HCT116 (cell line): ENCODE data around the gene ELAVL3. TPM values are rescaled to one million over a fixed set of nuclear protein-coding genes. Genes with fewer than 3 reads are reported as not detected.

Experiments
- ATAC-seq: fragments of 200-7000 bp; cut with Tn5 transposase; 2 replicates; pipeline ENCODE4 v1.9.1; 2020; ENCODE audit warnings: mild to moderate bottlenecking, moderate library complexity
- BruUV-seq: library from RNA; stranded (reverse); fragments of 400-500 nt; replicated peaks from 2 replicates; lab custom pipeline; 2021; lab: Mats Ljungman, UMichigan
- CTCF ChIA-PET: fragments of 300-600 bp; sonication (Branson Sonifier 250); formaldehyde crosslinking; loops from one replicate; lab custom pipeline; 2021; ENCODE audit warnings: antibody characterized with exemption; lab: Charles Lee
- POLR2A ChIA-PET: fragments of 300-600, 350-600 bp; sonication (Branson Sonifier 250); formaldehyde crosslinking; loops from one replicate; lab custom pipeline; 2021; ENCODE audit warnings: antibody characterized with exemption; lab: Charles Lee
- RAD21 ChIA-PET, 2 experiments: fragments of 300-600 bp; sonication (Branson Sonifier 250); formaldehyde crosslinking; loops; one replicate each; lab custom pipeline; 2023; ENCODE audit warnings: low total read pairs in 2 of 2; ENCODE audit not compliant: uncharacterized antibody in 2 of 2, unreplicated experiment in 2 of 2, low non-redundant PET in 1 of 2; lab: Charles Lee
- DNase-seq: peaks from one replicate; pipeline ENCODE4 v3.0.0-alpha.2; 2010; ENCODE audit warnings: low read depth, low spot score
- H2AFZ ChIP-seq: fragments of 200-600 bp; shearing (Covaris generic), sonication (generic); 2 replicates; pipeline ENCODE4 v1.6.1; 2017; ENCODE audit warnings: low read depth, mixed run types, mixed read lengths, antibody characterized with exemption, low read length; ENCODE audit not compliant: poor library complexity, severe bottlenecking
- H3K27ac ChIP-seq: 2 replicates; pipeline ENCODE4 v1.5.1; 2012; ENCODE audit warnings: low read depth, low read length
- H3K27me3 ChIP-seq: fragments of 200-600 bp; sonication (generic); 2 replicates; pipeline ENCODE4 v1.6.1; 2016; ENCODE audit warnings: mixed run types, low read length, mixed read lengths; ENCODE audit not compliant: insufficient read depth
- H3K36me3 ChIP-seq, 2 experiments: fragments of 200-500 bp in 1 of 2; fragments of 200-600 bp in 1 of 2; sonication (Bioruptor generic) in 1 of 2; sonication (generic) in 1 of 2; 2 replicates each; pipeline versions ENCODE4 v1.5.1 to v1.6.1; 2014 to 2016; ENCODE audit warnings: low read length in 2 of 2, inconsistent platforms in 1 of 2, mixed read lengths in 1 of 2, mixed run types in 1 of 2; ENCODE audit not compliant: insufficient read depth in 2 of 2, control insufficient read depth in 1 of 2
- H3K4me1 ChIP-seq, 2 experiments: fragments of 200-600 bp in 1 of 2; sonication (generic) in 1 of 2; 2 replicates each; pipeline versions ENCODE4 v1.5.1 to v1.6.1; 2012 to 2017; ENCODE audit warnings: low read length in 2 of 2, inconsistent platforms in 1 of 2, mild to moderate bottlenecking in 1 of 2, mixed read lengths in 1 of 2, mixed run types in 1 of 2, moderate library complexity in 1 of 2; ENCODE audit not compliant: insufficient read depth in 2 of 2, control insufficient read depth in 1 of 2
- H3K4me2 ChIP-seq: fragments of 200-600 bp; sonication (generic); 2 replicates; pipeline ENCODE4 v1.6.1; 2017; ENCODE audit warnings: mixed run types, low read length, mixed read lengths
- H3K4me3 ChIP-seq, 2 experiments: fragments of 200-600 bp in 1 of 2; sonication (generic) in 1 of 2; replicated peaks in 1 of 2; 2 replicates each; pipeline ENCODE4 v1.5.1; 2011 to 2016; ENCODE audit warnings: low read length in 2 of 2, control low read depth in 1 of 2, low read depth in 1 of 2, mild to moderate bottlenecking in 1 of 2, mixed read lengths in 1 of 2, mixed run types in 1 of 2
- H3K79me2 ChIP-seq: fragments of 200-600 bp; sonication (generic); 2 replicates; pipeline ENCODE4 v1.6.1; 2017; ENCODE audit warnings: mild to moderate bottlenecking, mixed run types, low read length, moderate library complexity, mixed read lengths; ENCODE audit not compliant: insufficient read depth
- H3K9ac ChIP-seq: fragments of 200-600 bp; sonication (generic); 2 replicates; pipeline ENCODE4 v1.6.1; 2016; ENCODE audit warnings: low read length, mixed read lengths
- H3K9me2 ChIP-seq: fragments of 200-600 bp; sonication (generic), shearing (Covaris generic); 2 replicates; pipeline ENCODE4 v1.6.1; 2017; ENCODE audit warnings: mixed run types, mild to moderate bottlenecking, moderate library complexity; ENCODE audit not compliant: insufficient read depth
- H3K9me3 ChIP-seq, 2 experiments: fragments of 200-500 bp in 1 of 2; fragments of 200-600 bp in 1 of 2; sonication (Bioruptor generic) in 1 of 2; sonication (generic) in 1 of 2; 2 replicates each; pipeline ENCODE4 v1.6.1; 2014 to 2017; ENCODE audit warnings: low read length in 2 of 2, mixed read lengths in 2 of 2, inconsistent platforms in 1 of 2, low read depth in 1 of 2, mild to moderate bottlenecking in 1 of 2, mixed run types in 1 of 2, moderate library complexity in 1 of 2; ENCODE audit not compliant: control insufficient read depth in 1 of 2, insufficient read depth in 1 of 2
- H4K20me1 ChIP-seq: fragments of 200-600 bp; sonication (generic), shearing (Covaris generic); 2 replicates; pipeline ENCODE4 v1.6.1; 2017; ENCODE audit warnings: mixed run types, mild to moderate bottlenecking, moderate library complexity; ENCODE audit not compliant: insufficient read depth
- EGR1 ChIP-seq: IDR thresholded peaks from 2 replicates; pipeline ENCODE4 v1.6.1; 2012; ENCODE audit warnings: low read depth
- EZH2 ChIP-seq: fragments of 200-600 bp; sonication (generic); IDR thresholded peaks from 2 replicates; pipeline ENCODE4 v1.6.1; 2017; ENCODE audit warnings: antibody characterized with exemption, mixed run types
- JUND ChIP-seq: IDR thresholded peaks from 2 replicates; pipeline ENCODE4 v1.6.1; 2012
- POLR2AphosphoS5 ChIP-seq: IDR thresholded peaks from 2 replicates; pipeline ENCODE4 v1.6.1; 2011; ENCODE audit warnings: mild to moderate bottlenecking, low read depth, low read length, moderate library complexity
- SIN3A ChIP-seq: IDR thresholded peaks from 2 replicates; pipeline ENCODE4 v1.6.1; 2012; ENCODE audit warnings: low read depth
- SRF ChIP-seq: IDR thresholded peaks from 2 replicates; pipeline ENCODE4 v1.6.1; 2012; ENCODE audit warnings: low read depth
- YY1 ChIP-seq: IDR thresholded peaks from 2 replicates; pipeline ENCODE4 v1.6.1; 2011; ENCODE audit warnings: low read length, low read depth, moderate library complexity, mild to moderate bottlenecking; ENCODE audit not compliant: insufficient replicate concordance; ENCODE audit errors: extremely low read depth
- ZFX ChIP-seq: fragments of 450-650 bp; IDR thresholded peaks from 2 replicates; pipeline ENCODE4 v1.6.1; 2017
- ZNF274 ChIP-seq: fragments of 200-500 bp; sonication (Bioruptor generic); IDR thresholded peaks from 2 replicates; pipeline ENCODE4 v1.6.1; 2014; ENCODE audit warnings: mild to moderate bottlenecking, low read depth, low read length, inconsistent platforms
- intact Hi-C: fragments of 100-400 bp; cut with micrococcal nuclease; formaldehyde crosslinking; loops from 2 replicates; pipeline ENCODE4 v1.10.0; 2022
- total RNA-seq: library from RNA; stranded (reverse); gene quantifications from one replicate; pipeline ENCODE4 v1.2.1, GENCODE V29; 2021; ENCODE audit not compliant: unreplicated experiment
- TF ChIP-seq, protein P1 (sequence below), 3 experiments: fragments of 200-600 bp in 1 of 3; sonication (generic) in 1 of 3; IDR thresholded peaks in 2 of 3; conservative IDR thresholded peaks in 1 of 3; 2 replicates each; pipeline ENCODE4 v1.5.1; 2012 to 2017; ENCODE audit warnings: low read depth in 2 of 3, low read length in 2 of 3, antibody characterized with exemption in 1 of 3, borderline replicate concordance in 1 of 3, control low read depth in 1 of 3, mild to moderate bottlenecking in 1 of 3, mixed read lengths in 1 of 3, mixed run types in 1 of 3, moderate library complexity in 1 of 3; ENCODE audit not compliant: insufficient read depth in 1 of 3
- TF ChIP-seq, protein P2 (sequence below): IDR thresholded peaks from 2 replicates; pipeline ENCODE4 v1.6.1; 2012

The ELAVL3 gene
- total RNA-seq, 1 experiment from 2014 or later, result 0.05 TPM

DNA sequence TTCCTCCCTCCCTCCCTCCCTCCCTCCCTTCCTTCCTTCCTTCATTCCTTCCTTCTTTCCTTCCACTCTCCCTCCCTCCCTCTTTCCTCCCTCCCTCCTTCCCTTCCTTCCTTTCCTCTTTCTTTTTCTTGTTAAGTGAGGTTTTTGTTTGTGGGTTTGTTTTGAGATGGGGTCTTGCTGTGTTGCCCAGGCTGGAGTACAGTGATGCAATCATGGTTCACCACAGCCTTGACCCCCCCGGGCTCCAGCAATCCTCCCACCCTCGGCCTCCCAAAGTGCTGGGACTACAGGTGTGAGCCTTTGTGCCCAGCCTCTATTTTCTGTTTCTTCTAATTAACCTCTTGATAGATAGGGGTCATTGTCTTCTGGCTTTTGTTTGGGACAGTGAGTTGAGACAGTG, 19.4 kb downstream of the ELAVL3 start:
- intact Hi-C loops, result no loop called here
- H3K4me1 ChIP-seq, result no peaks in the 10 kb centered on the region
- H2AFZ ChIP-seq, result no peak overlapping the region
- DNase-seq, result no peak
- no peak overlapping the region for H3K4me2 ChIP-seq
- RAD21 ChIA-PET, result no interaction called here
- TF ChIP-seq SRF (no peak), SIN3A (no peak), POLR2AphosphoS5 (no peak), JUND (no peak), EGR1 (no peak), ZFX (no peak), ZNF274 (no peak), EZH2 (no peak), YY1 (no peak)
- TF ChIP-seq, protein P1, sequence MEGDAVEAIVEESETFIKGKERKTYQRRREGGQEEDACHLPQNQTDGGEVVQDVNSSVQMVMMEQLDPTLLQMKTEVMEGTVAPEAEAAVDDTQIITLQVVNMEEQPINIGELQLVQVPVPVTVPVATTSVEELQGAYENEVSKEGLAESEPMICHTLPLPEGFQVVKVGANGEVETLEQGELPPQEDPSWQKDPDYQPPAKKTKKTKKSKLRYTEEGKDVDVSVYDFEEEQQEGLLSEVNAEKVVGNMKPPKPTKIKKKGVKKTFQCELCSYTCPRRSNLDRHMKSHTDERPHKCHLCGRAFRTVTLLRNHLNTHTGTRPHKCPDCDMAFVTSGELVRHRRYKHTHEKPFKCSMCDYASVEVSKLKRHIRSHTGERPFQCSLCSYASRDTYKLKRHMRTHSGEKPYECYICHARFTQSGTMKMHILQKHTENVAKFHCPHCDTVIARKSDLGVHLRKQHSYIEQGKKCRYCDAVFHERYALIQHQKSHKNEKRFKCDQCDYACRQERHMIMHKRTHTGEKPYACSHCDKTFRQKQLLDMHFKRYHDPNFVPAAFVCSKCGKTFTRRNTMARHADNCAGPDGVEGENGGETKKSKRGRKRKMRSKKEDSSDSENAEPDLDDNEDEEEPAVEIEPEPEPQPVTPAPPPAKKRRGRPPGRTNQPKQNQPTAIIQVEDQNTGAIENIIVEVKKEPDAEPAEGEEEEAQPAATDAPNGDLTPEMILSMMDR (IDR thresholded peaks at IDR 0.05 in 2 of 3, conservative IDR thresholded peaks at IDR 0.05 in 1 of 3; ENCODE audit: borderline replicate concordance in 1 of 3, insufficient read depth in 1 of 3, low read depth in 2 of 3, low read length in 2 of 3), result no peak
- TF ChIP-seq, protein P2, sequence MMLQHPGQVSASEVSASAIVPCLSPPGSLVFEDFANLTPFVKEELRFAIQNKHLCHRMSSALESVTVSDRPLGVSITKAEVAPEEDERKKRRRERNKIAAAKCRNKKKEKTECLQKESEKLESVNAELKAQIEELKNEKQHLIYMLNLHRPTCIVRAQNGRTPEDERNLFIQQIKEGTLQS, result no peak
- no peak overlapping the region for H3K4me3 ChIP-seq
- no peaks in the 10 kb centered on the region for H3K27me3 ChIP-seq
- no peak overlapping the region for H3K27ac ChIP-seq
- no TSS peak for BruUV-seq
- no peaks in the 10 kb centered on the region for H3K79me2 ChIP-seq
- CTCF ChIA-PET, result interaction anchor here (0.6 kb wide), 1 partner anchor 9 kb away, joined by 3 read pairs; no protein-coding TSS in a partner anchor
- ATAC-seq, result no peak
- H3K9me3 ChIP-seq, result no peaks in the 10 kb centered on the region; a peak in 1 of 4 replicates
- no peaks in the 10 kb centered on the region for H3K9me2 ChIP-seq
- no peaks in the 10 kb centered on the region for H3K36me3 ChIP-seq
- no peaks in the 10 kb centered on the region for H4K20me1 ChIP-seq
- POLR2A ChIA-PET, result interaction anchor here (0.7 kb wide), 1 partner anchor 117 kb away, joined by 3 read pairs; no protein-coding TSS in a partner anchor
- H3K9ac ChIP-seq, result no peak overlapping the region
